HEK293 (cell line): Measurements from ENCODE around the gene PAX6.

Experiments used
- KLF16 ChIP-seq: fragments of 450-650 bp; formaldehyde crosslinking; IDR thresholded peaks from 2 replicates; pipeline ENCODE4 v1.5.1; 2017; ENCODE audit warnings: missing biosample characterization, missing genetic modification characterization
- MZF1 ChIP-seq: fragments of 450-650 bp; formaldehyde crosslinking; IDR thresholded peaks from 2 replicates; pipeline ENCODE4 v1.5.1; 2017; ENCODE audit warnings: missing biosample characterization, missing genetic modification characterization, borderline replicate concordance
- SALL2 ChIP-seq: fragments of 450-650 bp; formaldehyde crosslinking; IDR thresholded peaks from 2 replicates; pipeline ENCODE4 v1.5.0; 2017; ENCODE audit warnings: missing biosample characterization, mild to moderate bottlenecking, missing genetic modification characterization, borderline replicate concordance
- ZNF19 ChIP-seq: fragments of 450-650 bp; formaldehyde crosslinking; IDR thresholded peaks from 2 replicates; pipeline ENCODE4; 2016; ENCODE audit warnings: missing biosample characterization, missing genetic modification characterization, low read depth
- ZNF324 ChIP-seq: fragments of 450-650 bp; formaldehyde crosslinking; IDR thresholded peaks from 2 replicates; pipeline ENCODE4 v1.5.1; 2016; ENCODE audit warnings: missing biosample characterization, missing genetic modification characterization
- ZNF423 ChIP-seq: fragments of 450-650 bp; formaldehyde crosslinking; IDR thresholded peaks from 2 replicates; pipeline ENCODE4 v1.5.1; 2016; ENCODE audit warnings: missing biosample characterization, missing genetic modification characterization
- ZNF530 ChIP-seq: fragments of 450-650 bp; formaldehyde crosslinking; IDR thresholded peaks from 2 replicates; pipeline ENCODE4 v1.5.1; 2016; ENCODE audit warnings: low read depth, missing biosample characterization, missing genetic modification characterization
- ZNF555 ChIP-seq: fragments of 450-650 bp; formaldehyde crosslinking; conservative IDR thresholded peaks from 2 replicates; pipeline ENCODE4 v1.5.1; 2017; ENCODE audit warnings: missing biosample characterization, mild to moderate bottlenecking, missing genetic modification characterization, inconsistent platforms
- TF ChIP-seq, protein P1 (sequence below): fragments of 450-650 bp; formaldehyde crosslinking; IDR thresholded peaks from 2 replicates; pipeline ENCODE4 v1.5.1; 2016; ENCODE audit warnings: missing biosample characterization, missing genetic modification characterization
- TF ChIP-seq, protein P2 (sequence below): fragments of 450-650 bp; formaldehyde crosslinking; IDR thresholded peaks from 2 replicates; pipeline ENCODE4 v1.5.1; 2016; ENCODE audit warnings: missing biosample characterization, missing genetic modification characterization
- TF ChIP-seq, protein P3 (sequence below): fragments of 450-650 bp; formaldehyde crosslinking; IDR thresholded peaks from 2 replicates; pipeline ENCODE4 v1.5.1; 2016; ENCODE audit warnings: missing biosample characterization, missing genetic modification characterization
- TF ChIP-seq, protein P4 (sequence below): fragments of 450-650 bp; formaldehyde crosslinking; IDR thresholded peaks from 2 replicates; pipeline ENCODE4 v1.5.1; 2016; ENCODE audit warnings: missing biosample characterization, missing genetic modification characterization

DNA sequence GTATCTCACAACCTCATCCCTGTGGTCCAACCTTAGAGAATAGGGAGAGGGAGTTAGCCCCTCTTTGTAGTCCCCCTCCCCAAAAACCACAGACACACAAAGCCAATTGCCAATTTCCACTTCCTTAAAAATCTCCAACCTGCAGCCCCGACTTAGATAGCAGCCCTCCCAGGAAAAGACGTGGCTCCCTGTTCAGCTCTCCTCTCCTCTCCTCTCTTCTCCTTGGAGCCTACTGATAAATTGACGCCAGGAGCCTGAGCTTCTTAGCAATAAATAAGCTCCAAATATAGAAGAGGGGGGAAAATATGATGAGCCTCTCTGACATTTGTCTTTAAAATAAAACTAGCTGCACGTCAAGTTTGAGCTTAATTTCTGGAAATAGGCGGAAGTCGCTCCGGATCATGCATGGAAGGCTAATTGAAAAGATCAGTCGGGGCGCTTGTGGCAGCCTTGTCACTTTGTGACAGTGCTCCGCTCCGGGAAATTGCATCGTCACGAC is 7.3 kb downstream of the PAX6 start:
- TF ChIP-seq ZNF555 (tag by site-specific recombination) = no peak
- TF ChIP-seq SALL2 (tag by site-specific recombination) = no peak
- TF ChIP-seq, protein P1, sequence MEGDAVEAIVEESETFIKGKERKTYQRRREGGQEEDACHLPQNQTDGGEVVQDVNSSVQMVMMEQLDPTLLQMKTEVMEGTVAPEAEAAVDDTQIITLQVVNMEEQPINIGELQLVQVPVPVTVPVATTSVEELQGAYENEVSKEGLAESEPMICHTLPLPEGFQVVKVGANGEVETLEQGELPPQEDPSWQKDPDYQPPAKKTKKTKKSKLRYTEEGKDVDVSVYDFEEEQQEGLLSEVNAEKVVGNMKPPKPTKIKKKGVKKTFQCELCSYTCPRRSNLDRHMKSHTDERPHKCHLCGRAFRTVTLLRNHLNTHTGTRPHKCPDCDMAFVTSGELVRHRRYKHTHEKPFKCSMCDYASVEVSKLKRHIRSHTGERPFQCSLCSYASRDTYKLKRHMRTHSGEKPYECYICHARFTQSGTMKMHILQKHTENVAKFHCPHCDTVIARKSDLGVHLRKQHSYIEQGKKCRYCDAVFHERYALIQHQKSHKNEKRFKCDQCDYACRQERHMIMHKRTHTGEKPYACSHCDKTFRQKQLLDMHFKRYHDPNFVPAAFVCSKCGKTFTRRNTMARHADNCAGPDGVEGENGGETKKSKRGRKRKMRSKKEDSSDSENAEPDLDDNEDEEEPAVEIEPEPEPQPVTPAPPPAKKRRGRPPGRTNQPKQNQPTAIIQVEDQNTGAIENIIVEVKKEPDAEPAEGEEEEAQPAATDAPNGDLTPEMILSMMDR (tag by site-specific recombination) = no peak
- TF ChIP-seq, protein P2, sequence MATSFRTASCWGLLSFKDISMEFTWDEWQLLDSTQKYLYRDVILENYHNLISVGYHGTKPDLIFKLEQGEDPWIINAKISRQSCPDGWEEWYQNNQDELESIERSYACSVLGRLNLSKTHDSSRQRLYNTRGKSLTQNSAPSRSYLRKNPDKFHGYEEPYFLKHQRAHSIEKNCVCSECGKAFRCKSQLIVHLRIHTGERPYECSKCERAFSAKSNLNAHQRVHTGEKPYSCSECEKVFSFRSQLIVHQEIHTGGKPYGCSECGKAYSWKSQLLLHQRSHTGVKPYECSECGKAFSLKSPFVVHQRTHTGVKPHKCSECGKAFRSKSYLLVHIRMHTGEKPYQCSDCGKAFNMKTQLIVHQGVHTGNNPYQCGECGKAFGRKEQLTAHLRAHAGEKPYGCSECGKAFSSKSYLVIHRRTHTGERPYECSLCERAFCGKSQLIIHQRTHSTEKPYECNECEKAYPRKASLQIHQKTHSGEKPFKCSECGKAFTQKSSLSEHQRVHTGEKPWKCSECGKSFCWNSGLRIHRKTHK (tag by site-specific recombination) = no peak
- TF ChIP-seq ZNF324 (tag by site-specific recombination) = no peak
- TF ChIP-seq ZNF423 (tag by site-specific recombination) = no peak
- TF ChIP-seq, protein P3, sequence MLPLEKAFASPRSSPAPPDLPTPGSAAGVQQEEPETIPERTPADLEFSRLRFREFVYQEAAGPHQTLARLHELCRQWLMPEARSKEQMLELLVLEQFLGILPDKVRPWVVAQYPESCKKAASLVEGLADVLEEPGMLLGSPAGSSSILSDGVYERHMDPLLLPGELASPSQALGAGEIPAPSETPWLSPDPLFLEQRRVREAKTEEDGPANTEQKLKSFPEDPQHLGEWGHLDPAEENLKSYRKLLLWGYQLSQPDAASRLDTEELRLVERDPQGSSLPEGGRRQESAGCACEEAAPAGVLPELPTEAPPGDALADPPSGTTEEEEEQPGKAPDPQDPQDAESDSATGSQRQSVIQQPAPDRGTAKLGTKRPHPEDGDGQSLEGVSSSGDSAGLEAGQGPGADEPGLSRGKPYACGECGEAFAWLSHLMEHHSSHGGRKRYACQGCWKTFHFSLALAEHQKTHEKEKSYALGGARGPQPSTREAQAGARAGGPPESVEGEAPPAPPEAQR (tag by site-specific recombination) = no peak
- no peak for TF ChIP-seq ZNF19 (tag by site-specific recombination)
- TF ChIP-seq KLF16 = no peak
- TF ChIP-seq ZNF530 (tag by site-specific recombination) = no peak
- TF ChIP-seq, protein P4, sequence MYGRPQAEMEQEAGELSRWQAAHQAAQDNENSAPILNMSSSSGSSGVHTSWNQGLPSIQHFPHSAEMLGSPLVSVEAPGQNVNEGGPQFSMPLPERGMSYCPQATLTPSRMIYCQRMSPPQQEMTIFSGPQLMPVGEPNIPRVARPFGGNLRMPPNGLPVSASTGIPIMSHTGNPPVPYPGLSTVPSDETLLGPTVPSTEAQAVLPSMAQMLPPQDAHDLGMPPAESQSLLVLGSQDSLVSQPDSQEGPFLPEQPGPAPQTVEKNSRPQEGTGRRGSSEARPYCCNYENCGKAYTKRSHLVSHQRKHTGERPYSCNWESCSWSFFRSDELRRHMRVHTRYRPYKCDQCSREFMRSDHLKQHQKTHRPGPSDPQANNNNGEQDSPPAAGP = no peak
- no peak for TF ChIP-seq MZF1
